A549 (cell line): Measurements from ENCODE around the gene SLC6A6. TPM values are rescaled to one million over a fixed set of nuclear protein-coding genes. Genes with fewer than 3 reads are reported as not detected.

ENCODE experiments used
- ATAC-seq, 2 experiments: fragments of 200-7000 bp in 1 of 2; fragments of >200 bp in 1 of 2; cut with Nextera tagmentation in 1 of 2; cut with Tn5 transposase in 1 of 2; 3 replicates each; pipeline versions ENCODE4 v1.8.0 to v1.9.1; 2018 to 2020; ENCODE audit warnings: mild to moderate bottlenecking in 1 of 2, moderate library complexity in 1 of 2
- CTCF ChIA-PET: fragments of 300-600 bp; sonication (Branson Sonifier 250); formaldehyde crosslinking; extraction: SDS; loops from one replicate; lab custom pipeline; 2021; ENCODE audit warnings: antibody characterized with exemption, inconsistent platforms; lab: Yijun Ruan, JAX
- POLR2A ChIA-PET: fragments of 350-600 bp; formaldehyde crosslinking; extraction: SDS; loops from one replicate; lab custom pipeline; 2021; ENCODE audit warnings: antibody characterized with exemption, inconsistent platforms; lab: Yijun Ruan, JAX
- DNase-seq, 2 experiments: peaks; one replicate each; pipeline versions ENCODE4 v3.0.0 to v3.0.0-alpha.2; 2011 to 2016; ENCODE audit warnings: low read depth in 1 of 2, low spot score in 1 of 2
- FAIRE-seq: peaks from 2 replicates; lab custom pipeline; 2011; peaks lifted over from hg19 to GRCh38; lab: Jason Lieb, UNC
- H3K27ac ChIP-seq, 2 experiments: fragments of >200 bp; sonication (Bioruptor Twin); formaldehyde crosslinking; 3 replicates each; pipeline ENCODE4 v1.5.1; 2016 to 2017
- H3K4me1 ChIP-seq: fragments of >200 bp; sonication (Bioruptor Twin); formaldehyde crosslinking; 3 replicates; pipeline ENCODE4 v1.6.1; 2016
- H3K4me2 ChIP-seq: fragments of >200 bp; sonication (Bioruptor Twin); formaldehyde crosslinking; 3 replicates; pipeline ENCODE4 v1.6.1; 2016
- H3K4me3 ChIP-seq: fragments of >200 bp; sonication (Bioruptor Twin); formaldehyde crosslinking; 3 replicates; pipeline ENCODE4 v1.5.1; 2016
- H3K9me3 ChIP-seq: fragments of >200 bp; sonication (Bioruptor Twin); formaldehyde crosslinking; 3 replicates; pipeline ENCODE4 v1.6.1; 2016
- EHMT2 ChIP-seq: fragments of 200-600 bp; sonication (generic); IDR thresholded peaks from 2 replicates; pipeline ENCODE4 v1.6.1; 2016; ENCODE audit warnings: antibody characterized with exemption, low read depth, mild to moderate bottlenecking, moderate library complexity
- ESRRA ChIP-seq: fragments of 150-350 bp; IDR thresholded peaks from 2 replicates; pipeline ENCODE4 v1.6.1; 2014; ENCODE audit warnings: mild to moderate bottlenecking, low read length, borderline replicate concordance
- FOXS1 ChIP-seq: fragments of 250-450 bp; sonication (Bioruptor Pico); IDR thresholded peaks from 2 replicates; pipeline ENCODE4 v1.5.0; 2020; ENCODE audit warnings: mild to moderate bottlenecking, moderate library complexity
- HDAC2 ChIP-seq: fragments of 200-600 bp; sonication (generic); IDR thresholded peaks from 2 replicates; pipeline ENCODE4 v1.6.1; 2016
- HOXA7 ChIP-seq: fragments of 250-450 bp; sonication (Bioruptor Pico); IDR thresholded peaks from 2 replicates; pipeline ENCODE4 v1.5.0; 2020; ENCODE audit warnings: mild to moderate bottlenecking, moderate library complexity
- KDM5A ChIP-seq: fragments of 200-600 bp; sonication (generic); IDR thresholded peaks from 2 replicates; pipeline ENCODE4 v1.6.1; 2016; ENCODE audit warnings: antibody characterized with exemption, mild to moderate bottlenecking
- MAFK ChIP-seq: fragments of 450-650 bp; IDR thresholded peaks from 2 replicates; pipeline ENCODE4 v1.6.1; 2014; ENCODE audit not compliant: partially characterized antibody
- NPAS2 ChIP-seq: fragments of 250-450 bp; sonication (Bioruptor Pico); IDR thresholded peaks from 2 replicates; pipeline ENCODE4 v1.8.0; 2022; ENCODE audit warnings: mild to moderate bottlenecking, moderate library complexity, borderline replicate concordance
- PHF8 ChIP-seq: fragments of 200-600 bp; sonication (generic); IDR thresholded peaks from 2 replicates; pipeline ENCODE4 v1.6.1; 2016; ENCODE audit warnings: low read depth, mild to moderate bottlenecking, antibody characterized with exemption, moderate library complexity, borderline replicate concordance
- RARB ChIP-seq: fragments of 250-450 bp; sonication (Bioruptor Pico); IDR thresholded peaks from 2 replicates; pipeline ENCODE4 v1.8.0; 2021; ENCODE audit warnings: mild to moderate bottlenecking, moderate library complexity
- REST ChIP-seq: fragments of 200-600 bp; sonication (generic); IDR thresholded peaks from 2 replicates; pipeline ENCODE4 v1.6.1; 2016; ENCODE audit warnings: antibody characterized with exemption, mild to moderate bottlenecking, moderate library complexity
- RFX5 ChIP-seq: fragments of 450-650 bp; IDR thresholded peaks from 2 replicates; pipeline ENCODE4 v1.7.1; 2014; ENCODE audit warnings: antibody characterized with exemption, mild to moderate bottlenecking, moderate library complexity
- RNF2 ChIP-seq: fragments of 200-600 bp; sonication (generic); IDR thresholded peaks from 2 replicates; pipeline ENCODE4 v1.6.1; 2016; ENCODE audit warnings: low read depth, mild to moderate bottlenecking, antibody characterized with exemption, moderate library complexity, borderline replicate concordance
- TP53 ChIP-seq: fragments of 250-450 bp; sonication (Bioruptor Pico); IDR thresholded peaks from 2 replicates; pipeline ENCODE4 v1.5.0; 2021; ENCODE audit warnings: mild to moderate bottlenecking, moderate library complexity
- USF2 ChIP-seq: fragments of 450-650 bp; IDR thresholded peaks from 2 replicates; pipeline ENCODE4 v1.6.1; 2014; ENCODE audit warnings: antibody characterized with exemption
- ZSCAN20 ChIP-seq: fragments of 250-450 bp; sonication (Bioruptor Pico); IDR thresholded peaks from 2 replicates; pipeline ENCODE4 v1.8.0; 2022; ENCODE audit warnings: mild to moderate bottlenecking, moderate library complexity
- WGBS: methylation state at CpG from one replicate; pipeline ENCODE4 v1.1.6; 2017; ENCODE audit errors: missing lambda C conversion rate; 5-methylcytosine and 5-hydroxymethylcytosine counted together
- polyA plus RNA-seq, 4 experiments: library from polyadenylated mRNA; depleted of rRNA in 3 of 4; stranded (reverse); fragments of >200 nt; fragmentation: RNase III in 1 of 4; extraction: RNeasy Plus Mini Kit Qiagen cat#74134 plus additional on column Dnase treatment in 1 of 4; gene quantifications; 2 replicates in 3 of 4; 3 replicates in 1 of 4; pipeline ENCODE4 v1.2.3, GENCODE V29; 2011 to 2017
- TF ChIP-seq, protein P1 (sequence below): IDR thresholded peaks from 2 replicates; pipeline ENCODE4 v1.6.1; 2012
- TF ChIP-seq, protein P2 (sequence below): IDR thresholded peaks from 2 replicates; pipeline ENCODE4 v1.6.1; 2012; ENCODE audit warnings: low read depth, borderline replicate concordance

SLC6A6 gene
- polyA plus RNA-seq, 2 of the 4 experiments (the other 2 are of a cell fraction) = 73.3 to 73.8 TPM

DNA sequence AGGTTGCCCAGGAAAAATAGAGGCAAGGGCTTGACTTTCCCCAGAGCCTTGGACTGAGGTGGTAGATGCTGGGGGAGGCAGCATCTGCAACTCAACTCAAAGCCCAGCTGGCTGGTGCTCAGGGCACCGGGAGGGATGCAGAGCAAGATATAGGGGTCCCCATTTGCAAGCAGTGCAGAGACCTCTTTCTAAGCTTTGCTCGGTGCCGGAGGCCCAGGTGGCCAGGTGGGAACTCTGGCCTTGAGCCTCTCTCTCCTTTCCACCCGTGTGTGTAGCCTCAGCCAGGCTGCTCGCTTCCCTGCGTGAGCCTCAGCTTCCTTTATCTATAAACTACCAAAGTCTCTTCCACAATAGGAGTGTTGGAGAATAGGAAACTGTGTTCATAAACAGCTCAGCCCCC is 36.5 kb downstream of the SLC6A6 start:
- DNase-seq (no peak), ATAC-seq (no peak)
- H3K27ac ChIP-seq = peak overlapping the region in 1 of 2 experiments; percentile 68; a peak in 3 of 6 replicates
- TF ChIP-seq KDM5A (no peak), NPAS2 (CRISPR knock-in tag) (no peak), USF2 (no peak), HOXA7 (CRISPR knock-in tag) (no peak), RARB (no peak), HDAC2 (no peak), ZSCAN20 (no peak), MAFK (no peak), RNF2 (no peak), TP53 (CRISPR knock-in tag) (no peak), PHF8 (no peak), EHMT2 (no peak), RFX5 (no peak), ESRRA (no peak)
- TF ChIP-seq, protein P1, sequence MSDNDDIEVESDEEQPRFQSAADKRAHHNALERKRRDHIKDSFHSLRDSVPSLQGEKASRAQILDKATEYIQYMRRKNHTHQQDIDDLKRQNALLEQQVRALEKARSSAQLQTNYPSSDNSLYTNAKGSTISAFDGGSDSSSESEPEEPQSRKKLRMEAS = no peak
- TF ChIP-seq, protein P2, sequence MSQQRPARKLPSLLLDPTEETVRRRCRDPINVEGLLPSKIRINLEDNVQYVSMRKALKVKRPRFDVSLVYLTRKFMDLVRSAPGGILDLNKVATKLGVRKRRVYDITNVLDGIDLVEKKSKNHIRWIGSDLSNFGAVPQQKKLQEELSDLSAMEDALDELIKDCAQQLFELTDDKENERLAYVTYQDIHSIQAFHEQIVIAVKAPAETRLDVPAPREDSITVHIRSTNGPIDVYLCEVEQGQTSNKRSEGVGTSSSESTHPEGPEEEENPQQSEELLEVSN = no peak
- TF ChIP-seq, all 56 proteins: peak for 0
- Histone ChIP-seq H3K4me2 (peak overlapping the region; percentile 50), H3K4me3 (no peak overlapping the region), H3K9me3 (no peaks in the 10 kb centered on the region), H3K4me1 (peaks cover 82% of the 10 kb centered on the region)
- CTCF ChIA-PET = interaction anchor here (0.9 to 2.6 kb wide), 8 partner anchors 11 to 235 kb away, joined by 3 to 11 read pairs (median 8); no protein-coding TSS in a partner anchor
- 70% methylated on average over 6 of the region's 6 CpGs for WGBS
- POLR2A ChIA-PET = interaction anchor here (0.6 kb wide), 1 partner anchor 1027 kb away, joined by 3 read pairs; no protein-coding TSS in a partner anchor
- FAIRE-seq = no peak

- no peak overlapping the region for H3K4me3 ChIP-seq
Observed at GRCh38 chr3:14439501-14440167, 37.2 kb downstream of the SLC6A6 start.

More at GRCh38 chr3:14439501-14440167, 37.2 kb downstream of the SLC6A6 start:
- no peak for FAIRE-seq
- CTCF ChIA-PET = interaction anchor here (0.9 to 2.6 kb wide), 8 partner anchors 11 to 236 kb away, joined by 3 to 11 read pairs (median 8); no protein-coding TSS in a partner anchor
- no peak for DNase-seq
- peaks cover 74% of the 10 kb centered on the region for H3K4me1 ChIP-seq
- TF ChIP-seq REST (no peak), FOXS1 (CRISPR knock-in tag) (peak; percentile 63; the same call in 1 of the 2 replicates)
- H3K27ac ChIP-seq = peak overlapping the region; percentile 11 to 68; a peak in 4 of 6 replicates
- POLR2A ChIA-PET = interaction anchor here (0.6 kb wide), 1 partner anchor 1028 kb away, joined by 3 read pairs; no protein-coding TSS in a partner anchor
- ATAC-seq = peak in 1 of 2 experiments; percentile 10; a peak in 2 of 6 replicates
- H3K9me3 ChIP-seq = no peaks in the 10 kb centered on the region
- WGBS = 55% methylated on average over 13 of the region's 13 CpGs
- H3K4me2 ChIP-seq = peak overlapping the region; percentile 50
